WI38 (cell line): ENCODE measurements around the gene MMRN1.

ENCODE experiments used
- H3K4me3 ChIP-seq: 2 replicates; pipeline ENCODE4 v1.5.1; 2011; ENCODE audit warnings: low read depth, mild to moderate bottlenecking, control low read depth, low read length
- TF ChIP-seq, protein P1 (sequence below): IDR thresholded peaks from 2 replicates; pipeline ENCODE4 v1.5.1; 2012; ENCODE audit warnings: low read depth, mild to moderate bottlenecking, control low read depth, low read length

Gene MMRN1

DNA sequence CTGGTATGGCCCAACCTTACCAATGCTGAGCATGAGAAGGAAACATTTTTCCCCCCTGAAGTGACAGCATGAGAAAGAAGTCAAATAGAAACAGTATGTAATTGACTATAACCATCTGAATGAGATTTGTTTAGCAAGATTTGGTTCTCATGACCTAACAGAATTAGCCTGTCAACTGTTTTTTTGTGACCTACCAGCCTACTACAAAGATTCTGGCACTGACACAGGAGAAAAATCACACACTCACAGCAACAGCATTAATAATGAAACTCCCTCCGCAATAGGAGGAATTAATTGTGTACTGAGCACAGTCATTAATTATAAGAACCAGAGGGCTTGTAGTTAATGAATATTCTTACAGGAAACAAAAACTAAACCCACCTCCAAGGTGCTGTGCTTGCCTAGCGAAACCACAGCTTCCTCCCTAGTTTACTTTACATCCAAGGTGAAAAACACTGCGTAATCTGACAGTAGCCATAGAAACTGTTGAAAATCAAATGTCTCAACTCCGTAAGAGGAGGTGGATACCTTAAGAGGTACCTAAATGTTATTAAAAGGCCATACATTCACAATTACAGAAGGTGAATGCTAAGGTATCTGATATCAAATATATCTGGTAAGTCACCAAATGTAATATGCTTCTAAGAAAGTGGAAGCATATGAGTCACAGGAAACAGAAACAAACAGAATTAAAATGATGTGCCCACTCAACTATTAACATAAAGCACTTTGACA lies 34.9 kb downstream of the MMRN1 start:
- no peak overlapping the region for H3K4me3 ChIP-seq
- TF ChIP-seq, protein P1, sequence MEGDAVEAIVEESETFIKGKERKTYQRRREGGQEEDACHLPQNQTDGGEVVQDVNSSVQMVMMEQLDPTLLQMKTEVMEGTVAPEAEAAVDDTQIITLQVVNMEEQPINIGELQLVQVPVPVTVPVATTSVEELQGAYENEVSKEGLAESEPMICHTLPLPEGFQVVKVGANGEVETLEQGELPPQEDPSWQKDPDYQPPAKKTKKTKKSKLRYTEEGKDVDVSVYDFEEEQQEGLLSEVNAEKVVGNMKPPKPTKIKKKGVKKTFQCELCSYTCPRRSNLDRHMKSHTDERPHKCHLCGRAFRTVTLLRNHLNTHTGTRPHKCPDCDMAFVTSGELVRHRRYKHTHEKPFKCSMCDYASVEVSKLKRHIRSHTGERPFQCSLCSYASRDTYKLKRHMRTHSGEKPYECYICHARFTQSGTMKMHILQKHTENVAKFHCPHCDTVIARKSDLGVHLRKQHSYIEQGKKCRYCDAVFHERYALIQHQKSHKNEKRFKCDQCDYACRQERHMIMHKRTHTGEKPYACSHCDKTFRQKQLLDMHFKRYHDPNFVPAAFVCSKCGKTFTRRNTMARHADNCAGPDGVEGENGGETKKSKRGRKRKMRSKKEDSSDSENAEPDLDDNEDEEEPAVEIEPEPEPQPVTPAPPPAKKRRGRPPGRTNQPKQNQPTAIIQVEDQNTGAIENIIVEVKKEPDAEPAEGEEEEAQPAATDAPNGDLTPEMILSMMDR, result no peak

DNA sequence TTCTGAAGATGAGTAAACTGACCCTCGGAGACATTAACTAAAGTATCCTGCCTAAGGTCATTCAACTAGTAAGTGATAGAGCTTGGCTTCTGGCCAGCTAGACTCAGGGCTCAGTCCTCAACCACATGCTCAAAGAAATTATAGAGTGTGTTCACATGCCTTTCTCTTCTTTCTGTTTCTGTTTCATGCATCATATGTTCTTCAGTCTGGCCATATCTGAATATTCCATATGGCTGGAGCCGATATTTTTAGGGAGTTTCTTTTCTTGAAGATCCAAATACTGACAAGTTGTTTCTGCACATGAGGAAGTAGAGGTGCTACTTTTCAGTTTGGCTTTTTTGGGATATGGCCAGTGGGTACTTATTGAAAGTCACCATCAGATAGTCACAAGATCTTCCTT lies 44.9 kb downstream of the MMRN1 start:
- no peak overlapping the region for H3K4me3 ChIP-seq
- TF ChIP-seq, protein P1, result no peak

DNA sequence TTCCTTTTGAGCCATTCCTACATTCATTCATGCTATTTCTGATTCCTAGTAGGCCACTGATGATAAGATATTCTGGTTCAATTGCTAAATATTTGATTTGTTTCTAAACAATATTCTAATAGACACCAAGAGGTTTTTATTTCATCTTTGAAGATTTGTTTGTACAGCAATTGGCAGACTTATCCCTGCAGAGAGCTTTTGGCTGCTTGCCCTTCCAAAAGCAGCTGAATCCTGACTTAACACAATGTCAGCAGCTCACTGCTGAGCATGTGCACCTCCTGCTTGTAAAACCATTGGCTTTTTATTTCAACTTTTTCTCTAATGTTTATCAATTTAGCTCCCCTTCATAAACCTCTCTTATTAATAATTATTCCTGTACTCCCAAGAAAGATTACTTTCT lies 45.3 kb downstream of the MMRN1 start:
- TF ChIP-seq, protein P1, result no peak
- no peak overlapping the region for H3K4me3 ChIP-seq

DNA sequence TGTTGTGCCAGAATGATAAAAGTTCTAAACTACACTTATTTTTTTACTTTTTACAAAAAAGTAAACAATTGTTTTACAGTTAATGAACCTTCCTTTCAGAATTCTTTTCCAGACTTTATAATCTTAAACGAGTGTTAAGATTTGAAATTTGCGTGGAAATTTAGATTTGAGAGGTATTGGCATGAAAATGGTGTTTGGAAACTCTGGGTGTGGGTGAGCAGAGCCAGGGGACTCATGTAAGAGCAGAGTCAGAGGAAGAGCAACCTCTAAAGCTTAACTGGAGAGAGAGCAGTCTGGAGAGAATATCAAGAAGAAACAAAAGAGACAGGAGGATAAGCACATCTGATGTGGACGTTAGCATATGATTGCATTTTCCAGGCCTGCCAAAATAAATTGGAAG lies 48.2 kb downstream of the MMRN1 start:
- H3K4me3 ChIP-seq, result no peak overlapping the region
- TF ChIP-seq, protein P1, result no peak

DNA sequence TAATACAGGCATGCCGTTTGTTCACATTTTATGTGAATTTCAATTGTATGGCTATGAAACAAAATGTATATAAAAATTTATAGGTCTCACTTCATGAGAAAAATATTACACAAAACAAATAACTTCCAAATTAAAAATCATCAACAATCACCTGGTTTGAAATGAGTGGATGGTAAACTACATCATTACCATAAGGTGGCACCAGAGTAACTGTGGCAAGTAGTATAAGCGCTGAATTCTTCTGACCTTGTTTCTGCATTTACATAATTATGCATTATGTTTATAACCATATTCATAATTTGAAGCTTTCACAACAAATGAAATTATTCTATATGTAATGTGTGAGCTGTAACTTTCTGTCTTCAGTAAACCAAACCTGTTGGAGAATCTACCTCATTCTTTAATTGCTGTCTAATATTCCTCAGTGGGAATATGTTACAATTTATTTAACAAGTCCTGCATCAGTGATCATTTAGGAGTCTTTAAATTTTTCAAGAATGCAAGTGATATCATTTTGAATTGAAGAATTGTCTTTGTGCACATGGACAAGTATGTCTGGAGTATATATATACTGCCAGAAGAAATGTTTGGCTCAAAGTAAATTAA lies 55.2 kb downstream of the MMRN1 start:
- TF ChIP-seq, protein P1, result no peak
- H3K4me3 ChIP-seq, result no peak overlapping the region

DNA sequence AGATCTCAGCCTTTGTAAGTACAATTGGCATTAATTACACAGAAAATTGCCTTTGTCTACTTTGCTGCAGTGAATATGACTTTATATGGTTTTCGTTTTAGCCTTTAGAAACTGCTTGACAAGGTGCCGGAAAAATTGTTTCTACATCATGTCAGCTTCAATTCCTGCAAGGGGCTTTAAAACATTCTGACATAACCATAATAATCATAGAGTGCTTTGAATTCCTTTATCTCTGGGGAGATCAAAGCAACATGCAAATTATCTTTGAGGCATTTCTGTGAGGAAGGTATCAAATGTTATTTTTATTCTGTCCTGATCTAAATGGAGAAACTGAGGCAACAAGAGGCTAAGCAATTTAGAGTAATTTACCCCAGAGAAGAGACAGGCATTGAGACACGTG lies 57.8 kb downstream of the MMRN1 start:
- TF ChIP-seq, protein P1, result no peak
- no peak overlapping the region for H3K4me3 ChIP-seq

DNA sequence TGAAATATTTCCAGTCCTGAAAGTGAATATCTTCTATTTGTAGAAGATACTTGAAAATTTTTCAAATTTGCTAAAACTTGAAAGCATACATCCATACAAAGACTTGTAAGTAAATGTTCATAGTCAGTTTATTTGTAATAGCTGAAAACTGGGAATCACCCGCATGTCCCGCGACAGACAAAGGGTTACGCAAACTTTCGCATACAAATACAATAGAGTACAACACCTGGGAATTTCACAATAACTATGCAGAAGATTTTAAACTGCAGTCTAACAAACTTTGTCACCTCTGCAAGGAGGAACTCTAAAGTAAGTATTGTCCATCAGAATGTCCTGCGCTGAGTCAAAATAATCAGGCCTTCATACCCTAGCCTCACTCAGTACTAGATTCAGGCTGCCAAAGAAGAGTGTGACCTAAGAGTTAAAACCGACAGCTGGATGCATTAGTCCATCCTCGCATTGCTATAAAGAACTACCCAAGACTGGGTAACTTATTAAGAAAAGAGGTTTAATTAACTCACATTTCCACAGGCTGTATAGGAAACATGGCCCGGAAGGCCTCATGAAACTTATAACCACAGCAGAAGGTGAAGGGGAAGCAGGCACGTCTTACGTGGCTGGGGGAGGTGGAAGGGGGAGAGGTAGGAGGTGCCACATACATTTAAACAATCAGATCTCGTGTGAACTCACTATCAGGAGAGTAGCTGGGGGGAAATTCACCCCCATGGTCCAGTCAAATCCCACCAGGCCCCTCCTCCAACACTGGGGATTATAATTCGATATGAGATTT lies 60.4 kb downstream of the MMRN1 start:
- TF ChIP-seq, protein P1, result no peak

More for the DNA sequence above, 60.4 kb downstream of the MMRN1 start:
- H3K4me3 ChIP-seq, result no peak overlapping the region
